GM10847 (cell line): ENCODE data around the gene DMTF1.

Source experiments
- POLR2A ChIP-seq: IDR thresholded peaks from 2 replicates; pipeline ENCODE4 v1.6.1; 2011; ENCODE audit not compliant: insufficient read length; ENCODE audit errors: extremely low read depth

Gene DMTF1

GRCh38 chr7:87139514-87139913 is 12.7 kb upstream of the DMTF1 start:
- no peak for TF ChIP-seq POLR2A

GRCh38 chr7:87140271-87140748 is 11.9 kb upstream of the DMTF1 start:
- TF ChIP-seq POLR2A: no peak

GRCh38 chr7:87144173-87144657 is 8.0 kb upstream of the DMTF1 start:
- TF ChIP-seq POLR2A: no peak

- TF ChIP-seq POLR2A: no peak
These were observed 5.4 kb upstream of the DMTF1 start for GRCh38 chr7:87146740-87147386.

- TF ChIP-seq POLR2A: no peak
These were observed 4.8 kb upstream of the DMTF1 start for GRCh38 chr7:87147500-87147899.

GRCh38 chr7:87148332-87148955 is 3.8 kb upstream of the DMTF1 start:
- TF ChIP-seq POLR2A: no peak

GRCh38 chr7:87151002-87151728 is 1.1 kb upstream of the DMTF1 start:
- no peak for TF ChIP-seq POLR2A

- TF ChIP-seq POLR2A: no peak
These were observed 533 bp upstream of the DMTF1 start for GRCh38 chr7:87151729-87152111.

- TF ChIP-seq POLR2A: no peak
These were observed 816 bp downstream of the DMTF1 start for GRCh38 chr7:87152897-87153641.

GRCh38 chr7:87154166-87154565 is 1.9 kb downstream of the DMTF1 start:
- TF ChIP-seq POLR2A: no peak

GRCh38 chr7:87154569-87154968 is 2.3 kb downstream of the DMTF1 start:
- no peak for TF ChIP-seq POLR2A

- TF ChIP-seq POLR2A: no peak
These were observed 3.5 kb downstream of the DMTF1 start for GRCh38 chr7:87155788-87156187.

GRCh38 chr7:87156709-87157108 is 4.5 kb downstream of the DMTF1 start:
- no peak for TF ChIP-seq POLR2A

GRCh38 chr7:87159538-87159937 is 7.3 kb downstream of the DMTF1 start:
- no peak for TF ChIP-seq POLR2A

GRCh38 chr7:87164433-87164832 is 12.2 kb downstream of the DMTF1 start:
- no peak for TF ChIP-seq POLR2A
